Ovary (tissue), 9 donors: Measurements from ENCODE around the gene KCNMA1. TPM values are rescaled to one million over a fixed set of nuclear protein-coding genes. Genes with fewer than 3 reads are reported as not detected.
A peak's percentile ranks its signal among the peaks of the same experiment; 100 is the strongest.

Experiments used
- DNase-seq, 5 donors: peaks; one replicate each; pipeline ENCODE4 v3.0.0-alpha.2; 2019 to 2020
- H3K27ac ChIP-seq, 2 donors: fragments of 200-600 bp; one replicate each; pipeline versions ENCODE4 v1.5.1 to v1.8.0; 2019 to 2022
- H3K27me3 ChIP-seq: fragments of 200-600 bp; one replicate; pipeline ENCODE4 v1.8.0; 2022
- H3K36me3 ChIP-seq: fragments of 200-600 bp; sonication (generic); one replicate; pipeline ENCODE4 v1.5.1; 2019
- H3K4me1 ChIP-seq: one replicate; pipeline ENCODE4 v1.8.1; 2013; ENCODE audit warnings: mild to moderate bottlenecking, moderate library complexity; ENCODE audit not compliant: insufficient read depth
- H3K4me3 ChIP-seq: fragments of 200-600 bp; sonication (generic); one replicate; pipeline ENCODE4 v1.5.1; 2017
- H3K9me3 ChIP-seq, 2 donors: fragments of 200-600 bp in 1 of 2; sonication (generic) in 1 of 2; one replicate each; pipeline versions ENCODE4 v1.5.1 to v1.8.1; 2013 to 2019; ENCODE audit warnings: mild to moderate bottlenecking in 1 of 2, moderate library complexity in 1 of 2
- CTCF ChIP-seq, 3 donors: fragments of 450-650 bp in 2 of 3; fragments of 200-600 bp in 1 of 3; IDR thresholded peaks; one replicate each; pipeline versions ENCODE4 v1.5.1 to v1.8.0; 2016 to 2022; ENCODE audit warnings: antibody characterized with exemption in 3 of 3, mild to moderate bottlenecking in 1 of 3
- EP300 ChIP-seq: sonication (generic); formaldehyde crosslinking; IDR thresholded peaks from one replicate; pipeline ENCODE4 v1.6.1; 2017; ENCODE audit warnings: antibody characterized with exemption
- POLR2A ChIP-seq: fragments of 450-650 bp; IDR thresholded peaks from one replicate; pipeline ENCODE4 v1.6.1; 2017; ENCODE audit warnings: antibody characterized with exemption, mild to moderate bottlenecking, moderate library complexity
- WGBS, 3 donors: extraction: QIAGEN DNeasy Blood & Tissue Kit in 1 of 3; methylation state at CpG; one replicate each; pipeline versions ENCODE4 v1.1.5 to v1.1.7; 2013 to 2017; 5-methylcytosine and 5-hydroxymethylcytosine counted together
- intact Hi-C, 4 donors: fragments of 100-400 bp; cut with DNase I; formaldehyde crosslinking; loops; one replicate each; pipeline versions ENCODE4 v1.11.0 to v1.15.1; 2022 to 2023
- polyA plus RNA-seq, 2 donors: library from polyadenylated mRNA; stranded (reverse); fragments of 200-250 nt in 1 of 2; fragments of 350-450 nt in 1 of 2; fragmentation: Illumina TruSeq in 1 of 2; extraction: RNeasy Lipid Tissue Mini Kit (QIAGEN cat#74804) in 1 of 2; gene quantifications; one replicate each; pipeline ENCODE4 v1.2.3, GENCODE V29; 2013 to 2014
- total RNA-seq, 7 donors: library from RNA; depleted of rRNA in 2 of 7; stranded (reverse); fragments of >200 nt in 2 of 7; fragmentation: NEBNext Ultra II Directional in 3 of 7; extraction: Animal tissue kit (Norgen Biotek cat#: 25700) in 3 of 7; gene quantifications; one replicate each; pipeline versions ENCODE4 v1.1.0 to v1.2.4, GENCODE V29; 2016 to 2023
- donor health status: DM: no; HTN: no; CAD: no; lungs with moderate emphysema.
- donor health status: DM: no; HTN: no; CAD: no.
- donor health status: Bipolar disorder and iron deficiency.
- donor health status: DM: yes; HTN: yes; CAD: no.
- donor health status: DM: no; HTN: no; CAD: no.
- donor health status: DM: yes; HTN: yes; CAD: no.

The KCNMA1 gene
- total and polyA plus RNA-seq, 9 donors, result 7.0 to 83.8 (median 25.1) TPM

GRCh38 chr10:77638321-77639101 lies 903 bp upstream of the KCNMA1 start:
- intact Hi-C loops, result loop anchor here in 3 of 4 donors (2.0 to 10.0 kb wide), 4 partner anchors 244 to 471 kb away; no protein-coding TSS in a partner anchor
- H3K27ac ChIP-seq, result no peak overlapping the region
- H3K36me3 ChIP-seq, result no peaks in the 10 kb centered on the region
- TF ChIP-seq EP300 (no peak), CTCF (IDR thresholded peaks at IDR 0.05) (no peak)
- H3K27me3 ChIP-seq, result no peaks in the 10 kb centered on the region
- 3 to 5% (median 4%) methylated on average over 44 to 56 of the region's 56 CpGs for WGBS, 3 donors
- peaks cover 3% of the 10 kb centered on the region for H3K4me1 ChIP-seq
- peak overlapping the region; percentile 54 for H3K4me3 ChIP-seq
- H3K9me3 ChIP-seq, result no peaks in the 10 kb centered on the region
- DNase-seq, result peak in 4 of 5 donors; percentile 36 to 76 (median 48)

DNA sequence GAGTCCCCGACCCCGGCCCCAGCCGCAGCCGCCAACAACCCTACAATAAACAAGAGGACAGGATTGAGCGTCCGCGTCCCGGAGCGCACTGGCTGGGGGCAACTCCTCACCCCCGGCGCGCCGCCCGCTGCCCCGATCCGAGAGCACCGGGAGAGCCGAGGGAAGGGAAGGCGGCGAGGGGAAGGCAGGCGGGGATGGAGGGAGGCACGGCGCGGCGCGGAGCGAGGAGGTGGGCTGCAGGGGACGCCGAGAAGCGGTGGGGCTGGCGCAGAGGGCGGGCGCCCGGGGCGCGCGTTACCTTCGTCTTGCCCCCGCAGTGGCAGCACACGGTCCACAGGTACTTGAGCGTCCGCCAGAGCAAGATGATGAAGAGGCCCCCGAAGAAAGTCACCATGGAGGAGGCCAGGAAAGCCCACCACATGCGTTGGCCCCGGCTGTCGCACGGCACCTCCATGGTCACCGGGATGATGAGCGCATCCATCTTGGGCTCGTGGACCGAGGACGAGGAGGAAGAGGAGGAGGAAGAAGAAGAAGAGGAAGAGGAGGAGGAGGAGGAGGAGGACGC lies 559 bp downstream of the KCNMA1 start:
- 0 to 1% (median 1%) methylated on average over 39 to 53 of the region's 53 CpGs for WGBS, 3 donors
- no peak for TF ChIP-seq EP300
- TF ChIP-seq CTCF (IDR thresholded peaks at IDR 0.05), result no peak
- TF ChIP-seq POLR2A, result no peak
- H3K4me1 ChIP-seq, result peaks cover 4% of the 10 kb centered on the region
- peak overlapping the region; percentile 54 for H3K4me3 ChIP-seq
- H3K9me3 ChIP-seq, result no peaks in the 10 kb centered on the region
- no peak overlapping the region for H3K27ac ChIP-seq
- DNase-seq, result no peak
- H3K36me3 ChIP-seq, result no peaks in the 10 kb centered on the region
- no peaks in the 10 kb centered on the region for H3K27me3 ChIP-seq
- intact Hi-C loops, result loop anchor here in 3 of 4 donors (5.0 to 10.0 kb wide), 3 partner anchors 242 to 470 kb away; no protein-coding TSS in a partner anchor

- H3K27me3 ChIP-seq, result no peaks in the 10 kb centered on the region
- peaks cover 4% of the 10 kb centered on the region for H3K4me1 ChIP-seq
- H3K36me3 ChIP-seq, result no peaks in the 10 kb centered on the region
- TF ChIP-seq POLR2A (no peak), CTCF (IDR thresholded peaks at IDR 0.05) (no peak), EP300 (no peak)
- H3K9me3 ChIP-seq, result no peaks in the 10 kb centered on the region
- H3K27ac ChIP-seq, result no peak overlapping the region
- DNase-seq, result no peak
- intact Hi-C loops, result loop anchor here in 3 of 4 donors (5.0 to 10.0 kb wide), 3 partner anchors 242 to 469 kb away; no protein-coding TSS in a partner anchor
- WGBS, 3 donors, result 6 to 13% (median 6%) methylated on average over 41 of the region's 41 CpGs
- H3K4me3 ChIP-seq, result peak overlapping the region; percentile 54
Measured at GRCh38 chr10:77636282-77636966, 1.2 kb downstream of the KCNMA1 start.

- TF ChIP-seq CTCF (IDR thresholded peaks at IDR 0.05), result no peak
- TF ChIP-seq EP300, result no peak
- TF ChIP-seq POLR2A, result no peak
- no peaks in the 10 kb centered on the region for H3K36me3 ChIP-seq
- intact Hi-C loops, result loop anchor here in 3 of 4 donors (5.0 to 10.0 kb wide), 3 partner anchors 241 to 468 kb away; no protein-coding TSS in a partner anchor
- no peaks in the 10 kb centered on the region for H3K27me3 ChIP-seq
- DNase-seq, result no peak
- H3K27ac ChIP-seq, result no peak overlapping the region
- peaks cover 4% of the 10 kb centered on the region for H3K4me1 ChIP-seq
- WGBS, 3 donors, result 21 to 35% (median 24%) methylated on average over 13 of the region's 13 CpGs
- no peaks in the 10 kb centered on the region for H3K9me3 ChIP-seq
- peak overlapping the region; percentile 54 for H3K4me3 ChIP-seq
Measured at GRCh38 chr10:77635402-77636227, 2.0 kb downstream of the KCNMA1 start.
